Myocyte (in vitro differentiated cells): ENCODE data around the gene GNA12. TPM values are rescaled to one million over a fixed set of nuclear protein-coding genes. Genes with fewer than 3 reads are reported as not detected.
"Not testable (repeated sequence)": the region's sequence is repeated elsewhere in the genome, so short reads cannot be mapped to it uniquely, and the experiment has no call there.

Experiments used
- DNase-seq: peaks from one replicate; pipeline ENCODE4 v3.0.0-alpha.2; 2012; ENCODE audit warnings: low read depth
- total RNA-seq: library from RNA; depleted of rRNA; stranded (reverse); fragments of >200 nt; gene quantifications from 2 replicates; pipeline ENCODE4 v1.2.3, GENCODE V29; 2014

Gene GNA12
- total RNA-seq, 1 donor from 2014 or later, result 10.2 TPM

GRCh38 chr7:2701424-2701823, 142.7 kb downstream of the GNA12 start:
- DNase-seq, result no peak

GRCh38 chr7:2700141-2700850, 143.8 kb downstream of the GNA12 start:
- DNase-seq, result no peak

DNA sequence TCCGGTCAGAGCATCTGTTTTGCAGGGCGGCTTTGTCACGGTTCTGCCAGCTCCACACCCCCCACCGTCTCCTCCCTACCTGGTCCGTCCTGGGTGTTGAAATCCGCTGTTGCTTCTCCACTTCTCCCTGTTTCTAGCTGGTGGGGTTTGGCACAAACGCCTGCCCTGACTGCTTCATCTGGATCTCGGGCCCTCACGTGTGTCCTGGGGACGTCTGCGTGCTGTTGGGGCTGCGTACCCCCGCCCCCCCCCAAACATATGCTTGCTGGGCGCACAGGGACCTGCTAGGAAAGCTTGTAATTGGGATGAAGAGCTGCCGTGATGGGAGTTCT, 144.9 kb downstream of the GNA12 start:
- no peak for DNase-seq

DNA sequence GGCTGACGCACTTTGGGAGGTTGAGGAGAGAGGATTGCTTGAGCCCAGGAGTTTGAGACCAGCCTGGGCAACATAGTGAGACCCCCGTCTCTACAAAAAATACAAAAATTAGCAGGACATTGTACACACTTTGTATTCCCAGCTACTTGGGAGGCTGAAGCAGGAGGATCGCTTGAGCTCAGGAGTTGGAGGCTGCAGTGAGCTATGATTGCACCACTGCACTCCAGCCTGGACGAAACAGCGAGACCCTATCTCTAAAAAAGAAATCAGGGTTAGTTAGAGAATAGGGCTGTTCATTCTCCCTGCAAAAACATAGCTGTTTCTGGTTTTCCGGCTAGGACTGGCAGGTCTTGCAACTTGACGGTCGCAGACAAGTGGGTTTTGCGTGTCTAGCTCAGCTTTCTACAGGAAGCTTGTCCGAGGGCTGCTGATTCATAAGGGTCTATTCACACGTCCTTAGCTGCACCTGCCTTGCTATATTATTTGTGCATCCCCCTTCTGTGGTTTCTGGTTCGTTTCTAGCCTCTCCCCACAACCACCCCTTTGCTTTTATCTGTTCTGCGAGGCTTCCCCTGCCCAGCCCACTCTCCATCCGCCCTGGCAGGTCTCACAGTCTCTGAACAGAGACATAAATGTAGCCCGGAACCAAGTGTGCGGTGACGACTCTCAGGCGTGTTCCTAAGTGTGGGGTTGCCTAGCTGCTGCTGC, 145.4 kb downstream of the GNA12 start:
- no peak for DNase-seq

- not testable (repeated sequence) for DNase-seq
Observed at GRCh38 chr7:2694122-2694436, 150.0 kb downstream of the GNA12 start.

GRCh38 chr7:2693420-2694121, 150.5 kb downstream of the GNA12 start:
- not testable (repeated sequence) for DNase-seq

GRCh38 chr7:2692543-2692942, 151.6 kb downstream of the GNA12 start:
- DNase-seq, result no peak

GRCh38 chr7:2691932-2692439, 152.1 kb downstream of the GNA12 start:
- not testable (repeated sequence) for DNase-seq

DNA sequence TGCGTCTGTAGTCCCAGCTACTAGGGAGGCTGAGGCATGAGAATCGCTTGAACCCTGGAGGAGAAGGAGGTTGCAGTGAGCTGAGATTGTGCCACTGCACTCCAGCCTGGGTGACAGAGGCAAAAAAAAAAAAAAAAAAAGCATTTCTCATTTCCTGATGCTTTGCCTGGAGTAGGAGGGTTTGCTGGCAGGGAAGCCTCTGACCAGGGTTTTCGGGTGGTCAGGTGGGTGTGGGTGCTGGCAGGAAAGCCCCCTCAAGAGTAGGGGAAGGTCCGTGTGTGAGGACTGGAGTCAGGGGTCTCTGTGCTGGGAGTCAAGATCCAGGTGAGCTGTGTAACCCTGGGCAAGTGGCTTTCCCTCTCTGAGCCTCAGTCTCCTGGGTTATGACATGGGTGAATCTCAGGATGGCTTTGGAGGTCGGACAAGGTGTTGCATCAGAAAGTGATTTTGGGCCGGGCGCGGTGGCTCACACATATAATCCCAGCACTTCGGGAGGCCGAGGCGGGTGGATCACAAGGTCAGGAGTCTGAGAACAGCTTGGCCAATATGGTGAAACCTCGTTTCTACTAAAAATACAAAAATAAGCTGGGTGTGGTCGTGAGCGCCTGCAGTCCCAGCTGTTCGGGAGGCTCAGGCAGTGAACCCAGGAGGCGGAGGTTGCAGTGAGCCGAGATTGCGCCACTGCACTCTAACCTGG, 152.9 kb downstream of the GNA12 start:
- no peak for DNase-seq

- peak; percentile 68 for DNase-seq
Observed at GRCh38 chr7:2689951-2690705, 154.0 kb downstream of the GNA12 start.

DNA sequence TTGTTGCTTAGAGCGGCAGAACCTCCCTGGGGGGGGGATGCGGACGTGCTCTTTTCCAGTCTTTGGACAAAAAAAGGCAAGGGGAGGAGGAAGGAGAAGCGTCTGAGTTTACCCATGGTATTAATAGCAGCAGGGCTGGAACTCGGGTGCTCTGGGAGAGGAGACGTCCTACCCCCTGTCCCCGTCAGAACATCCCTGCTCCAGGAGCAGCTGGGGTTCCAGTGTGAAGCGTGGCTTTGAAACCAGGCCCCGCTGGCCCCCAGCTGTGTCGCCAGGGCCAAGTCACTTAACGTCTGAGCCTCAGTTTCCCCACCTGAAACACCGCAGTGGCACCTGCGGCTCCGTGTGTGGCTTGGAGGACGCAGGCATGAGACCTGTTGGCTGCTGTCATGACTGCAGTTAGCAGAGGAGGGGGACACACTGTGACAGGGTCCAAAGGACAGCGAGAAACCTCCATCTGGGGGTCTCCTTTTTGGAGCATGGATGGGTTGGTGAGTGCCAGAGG, 154.7 kb downstream of the GNA12 start:
- no peak for DNase-seq

- peak; percentile 65 for DNase-seq
Observed at GRCh38 chr7:2688409-2689342, 155.4 kb downstream of the GNA12 start.

DNA sequence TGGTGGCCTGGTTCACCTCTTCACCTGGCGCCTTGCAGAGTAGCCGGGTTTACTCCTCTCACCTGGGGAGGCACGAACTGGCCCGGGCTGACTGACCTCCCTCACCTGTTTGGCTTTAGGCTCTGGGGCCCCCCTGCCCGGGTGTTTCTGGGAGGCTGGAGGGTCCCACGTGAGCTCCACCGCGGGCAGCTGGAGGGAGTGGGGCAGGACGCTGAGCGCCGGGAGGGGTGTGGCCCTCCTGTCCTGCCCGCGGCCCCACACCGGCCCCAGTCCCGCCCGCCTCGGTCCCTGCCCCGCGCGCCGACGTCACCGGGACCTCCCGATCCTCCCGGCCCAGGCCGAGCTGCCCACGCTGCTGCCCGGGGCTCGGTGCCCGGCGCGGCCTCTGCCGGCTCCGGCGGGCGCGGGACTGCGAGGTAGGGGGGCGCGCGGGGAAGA, 156.2 kb downstream of the GNA12 start, which contains the start of gene AMZ1:
AMZ1 (plus strand) TSS at position 322 of the 438 bp plus-strand sequence. CDS start 12,250 bp downstream, outside the sequence.
- no peak for DNase-seq

DNA sequence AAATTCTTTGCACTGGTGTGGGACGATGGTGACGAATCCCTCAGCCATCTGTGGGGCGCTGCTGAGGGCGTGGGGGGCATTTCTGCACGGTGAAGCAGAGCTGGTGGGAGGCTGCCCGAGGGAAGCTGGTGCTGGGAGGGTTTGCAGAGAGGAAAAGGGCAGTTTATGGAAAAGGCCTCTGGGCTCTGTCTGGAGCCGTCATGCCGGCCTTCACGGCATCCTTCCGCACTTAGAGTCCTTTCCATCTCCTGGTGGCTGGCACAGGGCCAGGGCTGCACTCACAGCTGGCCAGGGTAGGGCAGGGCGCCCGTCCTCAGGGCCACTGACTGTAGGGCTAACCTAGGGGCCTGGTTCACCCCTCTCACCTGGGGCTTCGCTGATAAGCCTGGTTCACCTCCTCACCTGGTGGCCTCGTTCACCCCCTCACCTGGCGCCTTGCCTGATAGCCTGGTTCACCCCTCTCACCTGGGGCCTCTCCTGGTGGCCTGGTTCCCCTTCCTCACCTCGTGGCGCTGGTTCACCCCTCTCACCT, 156.7 kb downstream of the GNA12 start:
- peak; percentile 50 for DNase-seq

- no peak for DNase-seq
Observed at GRCh38 chr7:2686101-2686500, 158.0 kb downstream of the GNA12 start.

- no peak for DNase-seq
Observed at GRCh38 chr7:2684501-2684900, 159.6 kb downstream of the GNA12 start.

GRCh38 chr7:2681929-2682799, 161.9 kb downstream of the GNA12 start:
- DNase-seq, result no peak
